Sigmoid colon (tissue), 7 donors: ENCODE data around the gene WASF3. TPM values are rescaled to one million over a fixed set of nuclear protein-coding genes. Genes with fewer than 3 reads are reported as not detected.

ENCODE experiments used
- DNase-seq: peaks from one replicate; pipeline ENCODE4 v3.0.0-alpha.2; 2019
- H3K27ac ChIP-seq, 4 donors: fragments of 200-600 bp; sonication (generic); one replicate each; pipeline ENCODE4 v1.5.1; 2016 to 2019; ENCODE audit warnings: mild to moderate bottlenecking in 1 of 4
- H3K27me3 ChIP-seq, 3 donors: fragments of 200-600 bp; sonication (generic); one replicate each; pipeline ENCODE4 v1.5.1; 2019; ENCODE audit warnings: mild to moderate bottlenecking in 1 of 3
- H3K36me3 ChIP-seq, 4 donors: fragments of 200-600 bp; sonication (generic); one replicate each; pipeline ENCODE4 v1.5.1; 2016 to 2019
- H3K4me1 ChIP-seq, 4 donors: fragments of 200-600 bp; sonication (generic); one replicate each; pipeline ENCODE4 v1.5.1; 2017 to 2019
- H3K4me3 ChIP-seq, 4 donors: fragments of 200-600 bp; sonication (generic); one replicate each; pipeline ENCODE4 v1.5.1; 2017 to 2019; ENCODE audit warnings: mild to moderate bottlenecking in 2 of 4, moderate library complexity in 1 of 4
- H3K9me3 ChIP-seq, 4 donors: fragments of 200-600 bp in 3 of 4; sonication (generic) in 3 of 4; one replicate each; pipeline versions ENCODE4 v1.5.1 to v1.6.1; 2013 to 2019
- CTCF ChIP-seq, 4 experiments: fragments of 450-650 bp in 3 of 4; fragments of 200-600 bp in 1 of 4; IDR thresholded peaks; one replicate each; pipeline ENCODE4 v1.5.1; 2016 to 2019; ENCODE audit warnings: antibody characterized with exemption in 4 of 4, mild to moderate bottlenecking in 3 of 4, moderate library complexity in 2 of 4
- EP300 ChIP-seq, 4 donors: sonication (generic); formaldehyde crosslinking; IDR thresholded peaks; one replicate each; pipeline ENCODE4 v1.6.1; 2017; ENCODE audit warnings: antibody characterized with exemption in 4 of 4
- POLR2A ChIP-seq, 2 donors: fragments of 450-650 bp; IDR thresholded peaks; one replicate each; pipeline ENCODE4 v1.6.1; 2016; ENCODE audit warnings: antibody characterized with exemption in 2 of 2, mild to moderate bottlenecking in 2 of 2, moderate library complexity in 2 of 2
- POLR2AphosphoS5 ChIP-seq, 4 donors: sonication (generic); formaldehyde crosslinking; IDR thresholded peaks; one replicate each; pipeline ENCODE4 v1.6.1; 2017; ENCODE audit warnings: antibody characterized with exemption in 4 of 4
- WGBS, 2 donors: extraction: QIAGEN DNeasy Blood & Tissue Kit; methylation state at CpG; one replicate each; pipeline ENCODE4 v1.1.7; 2013; 5-methylcytosine and 5-hydroxymethylcytosine counted together
- intact Hi-C: fragments of 100-400 bp; cut with DNase I; formaldehyde crosslinking; loops from one replicate; pipeline ENCODE4 v1.15.1; 2023
- polyA plus RNA-seq, 3 donors: library from polyadenylated mRNA; stranded (reverse); fragments of 200-250 nt; gene quantifications; one replicate each; pipeline ENCODE4 v1.2.3, GENCODE V29; 2013
- total RNA-seq, 4 donors: library from RNA; depleted of rRNA; stranded (reverse); fragments of >200 nt; gene quantifications; one replicate each; pipeline ENCODE4 v1.1.0, GENCODE V29; 2016
- donor health status: healthy with polysubstance abuse.
- donor health status: Bipolar disorder and iron deficiency.
- donor health status: healthy.

WASF3 gene
- total and polyA plus RNA-seq, 7 donors: 0.92 to 17.1 (median 12.4) TPM

DNA sequence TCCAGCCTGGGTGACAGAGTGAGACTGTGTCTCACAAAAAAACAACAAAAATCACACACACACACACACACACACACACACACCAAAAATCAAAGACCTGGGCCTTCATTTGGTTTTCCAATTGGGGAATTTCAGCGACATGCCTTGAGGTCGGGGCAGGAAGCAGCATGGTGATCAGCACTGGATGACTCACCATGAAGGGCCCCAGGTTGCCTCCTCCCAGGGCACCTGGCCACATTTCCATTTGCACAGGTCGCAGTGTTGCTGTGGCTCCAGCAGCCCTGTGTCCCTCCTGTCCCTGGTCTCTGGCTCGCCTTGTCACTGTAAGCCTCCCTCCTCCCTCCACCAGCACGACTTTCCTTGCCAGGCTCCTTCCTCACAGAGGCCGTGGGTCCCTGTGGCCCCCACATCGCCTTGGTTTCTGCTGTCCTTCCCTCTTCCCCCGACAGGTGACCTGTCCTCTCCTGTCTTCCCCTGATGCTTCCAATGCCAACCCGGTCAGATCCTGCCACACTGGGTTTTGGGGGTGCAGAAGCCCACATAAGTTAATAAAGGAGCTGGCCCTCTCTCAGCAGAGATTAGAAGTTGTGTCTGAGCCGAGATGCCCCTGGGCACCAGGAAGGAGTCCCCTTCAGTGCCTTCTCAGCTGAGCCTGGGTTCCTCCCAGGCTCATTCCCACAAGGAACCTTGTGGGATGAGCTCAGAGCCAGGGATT is 136.4 kb downstream of the WASF3 start:
- Histone ChIP-seq H3K27ac (no peak overlapping the region), H3K36me3 (peaks cover 0 to 10% (median 3%) of the 10 kb centered on the region in 4 donors), H3K4me1 (no peaks in the 10 kb centered on the region), H3K9me3 (peaks cover 0 to 7% (median 0%) of the 10 kb centered on the region in 4 donors), H3K27me3 (no peaks in the 10 kb centered on the region), H3K4me3 (no peak overlapping the region)
- WGBS, 2 donors: 72 to 89% methylated on average over 10 of the region's 10 CpGs
- TF ChIP-seq EP300 (IDR thresholded peaks at IDR 0.05): no peak
- TF ChIP-seq POLR2A (IDR thresholded peaks at IDR 0.05): no peak
- no peak for TF ChIP-seq CTCF (IDR thresholded peaks at IDR 0.05)
- no peak for TF ChIP-seq POLR2AphosphoS5 (IDR thresholded peaks at IDR 0.05)
- no peak for DNase-seq
- intact Hi-C loops: no loop called here

GRCh38 chr13:26694609-26695359 is 137.3 kb downstream of the WASF3 start:
- Histone ChIP-seq H3K4me1 (no peaks in the 10 kb centered on the region), H3K27ac (no peak overlapping the region), H3K36me3 (peaks cover 0 to 2% (median under 1%) of the 10 kb centered on the region in 4 donors), H3K9me3 (peaks cover 0 to 7% (median 0%) of the 10 kb centered on the region in 4 donors), H3K27me3 (no peaks in the 10 kb centered on the region), H3K4me3 (no peak overlapping the region)
- 81 to 86% methylated on average over 19 of the region's 19 CpGs for WGBS, 2 donors
- intact Hi-C loops: loop anchor here (5.0 kb wide), 3 partner anchors 137 to 1122 kb away; partner anchors contain the start of gene WASF3
- TF ChIP-seq POLR2A (IDR thresholded peaks at IDR 0.05) (no peak), CTCF (IDR thresholded peaks at IDR 0.05) (no peak), EP300 (IDR thresholded peaks at IDR 0.05) (no peak), POLR2AphosphoS5 (IDR thresholded peaks at IDR 0.05) (no peak)
- no peak for DNase-seq

GRCh38 chr13:26695360-26695705 is 137.8 kb downstream of the WASF3 start:
- H3K27ac ChIP-seq: no peak overlapping the region
- intact Hi-C loops: loop anchor here (5.0 kb wide), 3 partner anchors 138 to 1123 kb away; partner anchors contain the start of gene WASF3
- TF ChIP-seq CTCF (IDR thresholded peaks at IDR 0.05) (no peak), EP300 (IDR thresholded peaks at IDR 0.05) (no peak)
- H3K9me3 ChIP-seq: peaks cover 0 to 3% (median 0%) of the 10 kb centered on the region in 4 donors
- H3K4me1 ChIP-seq: no peaks in the 10 kb centered on the region
- DNase-seq: no peak
- no peaks in the 10 kb centered on the region for H3K36me3 ChIP-seq
- H3K4me3 ChIP-seq: no peak overlapping the region
- H3K27me3 ChIP-seq: no peaks in the 10 kb centered on the region
- 79 to 82% methylated on average over 9 of the region's 9 CpGs for WGBS, 2 donors

DNA sequence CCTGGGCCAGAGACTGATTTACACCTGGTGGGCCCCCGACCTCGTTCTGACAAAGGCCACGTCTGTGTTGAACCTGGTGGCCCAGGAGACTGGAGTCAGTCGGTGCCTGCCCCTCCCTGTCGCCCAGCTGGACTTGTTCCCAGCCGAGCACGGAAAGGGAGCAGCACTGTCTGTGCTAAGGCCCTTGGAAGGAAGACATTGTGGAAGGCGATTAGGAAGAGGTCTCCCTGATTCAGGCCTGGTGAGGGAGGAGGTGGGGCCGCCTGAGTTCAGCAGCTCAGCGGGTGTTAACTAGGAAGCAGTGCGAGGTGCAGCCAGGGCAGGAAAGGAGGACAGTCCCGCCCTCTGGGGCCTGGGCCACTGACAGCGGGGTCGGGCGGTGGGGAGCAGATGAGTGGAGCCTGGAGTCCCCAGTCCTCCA is 138.4 kb downstream of the WASF3 start:
- H3K27ac ChIP-seq: no peak overlapping the region
- intact Hi-C loops: loop anchor here (5.0 kb wide), 3 partner anchors 139 to 1124 kb away; partner anchors contain the start of gene WASF3
- DNase-seq: no peak
- no peaks in the 10 kb centered on the region for H3K27me3 ChIP-seq
- H3K9me3 ChIP-seq: no peaks in the 10 kb centered on the region
- TF ChIP-seq EP300 (IDR thresholded peaks at IDR 0.05) (no peak), POLR2AphosphoS5 (IDR thresholded peaks at IDR 0.05) (no peak), CTCF (IDR thresholded peaks at IDR 0.05) (no peak), POLR2A (IDR thresholded peaks at IDR 0.05) (no peak)
- no peaks in the 10 kb centered on the region for H3K4me1 ChIP-seq
- H3K4me3 ChIP-seq: no peak overlapping the region
- WGBS, 2 donors: 38 to 62% methylated on average over 15 of the region's 15 CpGs
- no peaks in the 10 kb centered on the region for H3K36me3 ChIP-seq
